Effector CD8-positive, alpha-beta T cell (primary cell): ENCODE measurements around the gene PDE1C.
"Not testable (repeated sequence)": the region's sequence is repeated elsewhere in the genome, so short reads cannot be mapped to it uniquely, and the experiment has no call there.

Source experiments
- DNase-seq: peaks from one replicate; lab custom pipeline; 2025; lab: John Stamatoyannopoulos, UW

PDE1C gene

GRCh38 chr7:32043688-32044087 lies 26.5 kb downstream of the PDE1C start:
- DNase-seq: no peak

- DNase-seq: no peak
Observed at GRCh38 chr7:32042900-32043299, 27.3 kb downstream of the PDE1C start.

- no peak for DNase-seq
Observed at GRCh38 chr7:32039000-32039756, 31.0 kb downstream of the PDE1C start.

- no peak for DNase-seq
Observed at GRCh38 chr7:32037650-32038198, 32.5 kb downstream of the PDE1C start.

- no peak for DNase-seq
Observed at GRCh38 chr7:32036557-32036956, 33.6 kb downstream of the PDE1C start.

- DNase-seq: no peak
Observed at GRCh38 chr7:32034052-32034451, 36.2 kb downstream of the PDE1C start.

GRCh38 chr7:32033006-32033405 lies 37.2 kb downstream of the PDE1C start:
- no peak for DNase-seq

- DNase-seq: no peak
Observed at GRCh38 chr7:32032211-32032610, 38.0 kb downstream of the PDE1C start.

- DNase-seq: no peak
Observed at GRCh38 chr7:32030904-32031692, 39.1 kb downstream of the PDE1C start.

- DNase-seq: no peak
Observed at GRCh38 chr7:32026083-32026425, 44.2 kb downstream of the PDE1C start.

GRCh38 chr7:32025381-32026082 lies 44.7 kb downstream of the PDE1C start:
- no peak for DNase-seq

GRCh38 chr7:32023376-32023775 lies 46.8 kb downstream of the PDE1C start:
- no peak for DNase-seq

- DNase-seq: no peak
Observed at GRCh38 chr7:32022966-32023365, 47.2 kb downstream of the PDE1C start.

GRCh38 chr7:32020551-32021159 lies 49.6 kb downstream of the PDE1C start:
- no peak for DNase-seq

- no peak for DNase-seq
Observed at GRCh38 chr7:32018845-32019578, 51.2 kb downstream of the PDE1C start.

GRCh38 chr7:32015133-32015532 lies 55.1 kb downstream of the PDE1C start:
- no peak for DNase-seq

GRCh38 chr7:32013471-32013870 lies 56.7 kb downstream of the PDE1C start:
- DNase-seq: not testable (repeated sequence)

- no peak for DNase-seq
Observed at GRCh38 chr7:32005577-32005976, 64.6 kb downstream of the PDE1C start.

GRCh38 chr7:32001948-32002347 lies 68.3 kb downstream of the PDE1C start:
- DNase-seq: no peak

GRCh38 chr7:31997423-31997822 lies 72.8 kb downstream of the PDE1C start:
- DNase-seq: no peak

- no peak for DNase-seq
Observed at GRCh38 chr7:31995134-31995533, 75.1 kb downstream of the PDE1C start.
